DMS79 (cell line): Measurements from ENCODE around the gene TGFBI.
A peak's percentile ranks its signal among the peaks of the same experiment; 100 is the strongest.
"Not testable (repeated sequence)": the region's sequence is repeated elsewhere in the genome, so short reads cannot be mapped to it uniquely, and the experiment has no call there.

Experiments used
- DNase-seq: peaks from one replicate; lab custom pipeline; 2025; lab: John Stamatoyannopoulos, UW

Gene TGFBI

GRCh38 chr5:136045026-136045425 is 16.2 kb downstream of the TGFBI start:
- DNase-seq, result not testable (repeated sequence)

- DNase-seq, result no peak
Measured at GRCh38 chr5:136046246-136046645, 17.5 kb downstream of the TGFBI start.

GRCh38 chr5:136047858-136048257 is 19.1 kb downstream of the TGFBI start:
- DNase-seq, result no peak

GRCh38 chr5:136048966-136049365 is 20.2 kb downstream of the TGFBI start:
- no peak for DNase-seq

DNA sequence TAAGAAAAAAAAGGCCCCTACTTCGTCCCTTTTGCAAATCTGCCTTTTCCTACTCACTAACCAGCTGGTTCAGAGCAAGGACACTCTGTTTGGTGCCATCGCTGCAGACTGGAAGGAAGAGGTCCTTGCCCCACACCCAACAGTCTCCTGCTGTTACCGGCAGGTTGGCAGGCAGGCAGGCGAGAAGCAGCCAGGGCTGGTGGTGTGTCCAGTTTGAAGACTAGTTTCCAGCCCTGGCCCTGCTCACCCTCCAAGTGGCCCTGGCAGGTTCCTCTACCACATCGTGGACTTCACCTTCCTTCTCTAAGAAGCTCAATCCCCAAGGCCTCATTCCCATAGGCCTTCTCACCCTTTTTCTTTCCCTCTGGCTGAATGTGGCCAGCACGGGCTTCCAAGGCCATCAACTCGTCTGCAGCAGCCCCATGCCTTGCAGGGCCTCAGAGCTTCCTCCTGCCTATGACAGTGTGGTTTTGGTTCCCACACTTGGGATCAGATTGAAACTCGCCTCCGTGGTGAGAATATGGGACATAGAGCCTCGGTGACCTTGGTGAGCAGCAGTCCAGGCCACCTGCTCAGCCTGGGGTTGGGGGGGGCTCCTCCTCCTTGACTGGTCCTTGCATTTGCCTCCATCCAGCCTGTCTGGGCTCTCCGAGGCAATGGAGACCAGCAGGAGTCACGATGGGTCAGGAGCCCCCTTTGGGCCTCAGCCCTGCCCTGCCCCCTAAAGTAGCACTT is 22.9 kb downstream of the TGFBI start:
- no peak for DNase-seq

- DNase-seq, result no peak
Measured at GRCh38 chr5:136052692-136053335, 24.0 kb downstream of the TGFBI start.

DNA sequence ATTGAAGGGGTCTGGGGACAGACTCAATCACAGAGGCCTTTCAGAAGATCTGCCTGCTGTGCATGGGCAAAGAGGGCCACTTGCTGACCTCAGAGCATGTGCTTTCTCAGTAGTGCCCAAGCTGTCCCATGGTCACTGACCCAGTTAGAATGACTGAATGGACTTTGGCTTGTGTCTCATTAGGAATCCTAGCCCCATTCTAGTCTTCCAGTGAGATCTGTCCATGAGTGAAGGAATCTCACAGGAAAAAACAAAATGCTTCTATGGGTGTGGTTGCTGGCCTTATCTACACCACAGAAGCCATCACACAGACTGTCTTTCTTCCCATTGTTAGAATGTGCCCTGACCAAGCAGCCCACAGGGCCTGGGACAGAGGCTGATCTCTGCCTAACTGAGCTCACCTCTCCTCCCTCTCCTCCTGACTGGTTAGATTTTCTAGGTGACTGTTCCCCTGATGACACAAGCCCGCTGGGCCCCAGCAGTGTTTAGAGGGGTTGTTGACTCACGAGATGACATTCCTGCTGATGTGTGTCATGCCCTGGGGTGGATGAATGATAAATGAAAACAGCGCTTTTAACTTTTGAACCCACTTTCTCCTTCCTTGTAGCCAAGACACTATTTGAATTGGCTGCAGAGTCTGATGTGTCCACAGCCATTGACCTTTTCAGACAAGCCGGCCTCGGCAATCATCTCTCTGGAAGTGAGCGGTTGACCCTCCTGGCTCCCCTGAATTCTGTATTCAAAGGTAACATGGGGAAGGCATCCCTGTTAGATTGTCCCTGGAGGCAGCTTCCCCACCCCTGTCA is 24.8 kb downstream of the TGFBI start:
- no peak for DNase-seq

GRCh38 chr5:136054142-136055019 is 25.6 kb downstream of the TGFBI start:
- no peak for DNase-seq

- DNase-seq, result no peak
Measured at GRCh38 chr5:136055612-136056309, 27.0 kb downstream of the TGFBI start.

DNA sequence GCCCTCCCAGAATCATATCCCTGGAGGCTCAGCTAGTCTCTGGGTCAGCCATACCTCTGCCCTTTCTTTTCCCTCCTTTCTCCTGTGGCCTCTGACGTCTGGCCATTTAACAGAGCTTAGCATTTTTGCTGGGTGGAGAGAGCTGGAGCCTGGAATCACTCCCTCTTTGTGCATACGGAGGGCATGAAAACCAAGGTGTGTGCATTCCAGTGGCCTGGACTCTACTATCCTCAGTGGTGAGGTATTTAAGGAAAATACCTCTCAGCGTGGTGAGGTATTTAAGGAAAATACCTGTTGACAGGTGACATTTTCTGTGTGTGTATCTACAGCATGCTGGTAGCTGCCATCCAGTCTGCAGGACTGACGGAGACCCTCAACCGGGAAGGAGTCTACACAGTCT is 27.5 kb downstream of the TGFBI start:
- no peak for DNase-seq

GRCh38 chr5:136056771-136057335 is 28.1 kb downstream of the TGFBI start:
- DNase-seq, result no peak

GRCh38 chr5:136057401-136058038 is 28.7 kb downstream of the TGFBI start:
- no peak for DNase-seq

DNA sequence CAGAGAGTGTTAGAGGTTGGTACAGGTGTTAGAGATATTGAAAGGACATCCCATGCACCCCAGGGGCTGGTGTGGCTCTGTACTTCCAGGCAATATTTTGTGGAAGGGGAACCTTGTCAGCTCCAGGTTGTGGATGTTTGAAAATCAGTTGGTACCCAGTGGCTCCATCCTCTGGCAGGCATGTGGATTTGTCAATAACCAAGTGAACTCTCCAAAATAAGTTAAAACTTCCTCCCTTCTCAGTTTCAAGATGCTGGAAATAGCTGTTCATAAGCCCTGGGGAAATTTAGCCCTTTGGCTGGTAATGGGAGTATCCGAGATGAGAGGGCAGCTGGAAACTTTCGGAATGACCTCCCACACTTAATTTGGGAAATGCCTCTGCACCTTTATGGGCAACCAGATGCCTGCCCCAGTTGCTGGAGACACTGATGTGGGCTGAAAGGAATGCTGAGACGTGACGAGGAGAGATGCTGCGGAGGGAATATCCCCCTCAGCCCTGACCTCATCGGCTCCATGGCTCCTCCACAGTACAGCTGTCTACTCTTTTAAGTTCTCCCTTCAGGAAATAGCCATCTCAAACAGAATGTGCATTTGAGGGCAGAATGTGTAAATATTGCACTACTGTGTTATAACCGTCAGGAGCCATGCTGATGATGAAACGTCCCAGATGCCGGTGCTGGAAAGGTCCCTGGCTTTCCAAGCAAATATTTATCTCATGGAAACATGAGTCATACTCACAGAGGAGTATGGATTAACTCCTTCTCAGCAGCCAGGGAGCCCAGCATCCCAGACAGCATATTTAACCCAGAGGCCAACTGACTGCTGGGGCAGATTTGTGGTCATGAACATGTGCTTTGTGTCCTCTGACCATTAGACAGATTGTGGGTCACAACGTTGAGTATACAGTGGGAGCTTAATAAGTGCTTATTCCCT is 29.5 kb downstream of the TGFBI start:
- DNase-seq, result no peak

DNA sequence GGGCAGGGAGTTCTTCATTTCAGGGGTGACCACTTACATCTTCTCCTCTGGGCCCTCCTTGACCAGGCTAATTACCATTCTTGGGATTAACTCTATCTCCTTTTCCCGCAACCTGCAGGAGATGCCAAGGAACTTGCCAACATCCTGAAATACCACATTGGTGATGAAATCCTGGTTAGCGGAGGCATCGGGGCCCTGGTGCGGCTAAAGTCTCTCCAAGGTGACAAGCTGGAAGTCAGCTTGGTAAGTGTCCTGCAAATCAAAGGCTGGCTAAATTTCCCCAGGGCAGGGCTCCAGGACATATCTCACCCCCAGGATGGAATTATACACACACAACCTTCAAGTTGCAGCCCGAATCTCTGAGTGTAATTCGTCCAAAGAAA is 30.2 kb downstream of the TGFBI start:
- DNase-seq, result no peak

GRCh38 chr5:136060963-136061362 is 32.2 kb downstream of the TGFBI start:
- DNase-seq, result no peak

DNA sequence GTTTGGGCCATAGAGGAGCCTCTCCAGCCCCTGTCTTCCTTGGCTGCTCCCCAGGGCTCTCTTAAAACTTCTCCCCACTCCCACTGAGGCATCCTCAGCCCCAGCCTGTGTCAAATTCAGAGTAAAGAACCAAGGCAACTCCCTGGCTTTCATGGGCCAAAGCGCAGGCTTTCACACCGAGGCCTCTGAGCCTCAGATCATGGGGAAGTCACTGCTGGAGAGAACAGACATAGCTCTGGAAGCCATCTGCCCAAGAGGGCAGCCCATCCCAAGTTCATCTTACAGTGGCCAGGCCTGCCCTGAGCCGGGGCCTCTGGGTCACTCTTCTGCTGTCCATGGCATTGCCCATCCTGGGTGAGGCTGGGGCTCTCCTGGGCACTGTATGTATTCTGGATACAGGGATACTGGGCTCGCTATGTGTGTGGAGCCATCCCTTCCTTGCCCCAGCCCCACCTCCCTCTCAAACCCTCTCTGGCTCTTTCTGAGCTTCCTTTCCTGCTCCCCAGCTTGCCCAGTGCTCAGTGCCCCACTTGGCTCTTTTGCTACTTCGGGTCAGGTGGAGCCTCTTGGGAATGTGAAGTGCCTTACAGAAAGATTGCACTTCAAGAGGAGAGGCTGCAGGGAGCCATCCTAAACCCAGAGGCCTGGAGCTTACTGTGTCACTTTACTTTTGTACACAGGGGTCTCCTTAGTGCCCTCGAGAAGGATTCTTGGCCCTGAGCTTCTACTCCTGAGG is 33.0 kb downstream of the TGFBI start:
- DNase-seq, result no peak

DNA sequence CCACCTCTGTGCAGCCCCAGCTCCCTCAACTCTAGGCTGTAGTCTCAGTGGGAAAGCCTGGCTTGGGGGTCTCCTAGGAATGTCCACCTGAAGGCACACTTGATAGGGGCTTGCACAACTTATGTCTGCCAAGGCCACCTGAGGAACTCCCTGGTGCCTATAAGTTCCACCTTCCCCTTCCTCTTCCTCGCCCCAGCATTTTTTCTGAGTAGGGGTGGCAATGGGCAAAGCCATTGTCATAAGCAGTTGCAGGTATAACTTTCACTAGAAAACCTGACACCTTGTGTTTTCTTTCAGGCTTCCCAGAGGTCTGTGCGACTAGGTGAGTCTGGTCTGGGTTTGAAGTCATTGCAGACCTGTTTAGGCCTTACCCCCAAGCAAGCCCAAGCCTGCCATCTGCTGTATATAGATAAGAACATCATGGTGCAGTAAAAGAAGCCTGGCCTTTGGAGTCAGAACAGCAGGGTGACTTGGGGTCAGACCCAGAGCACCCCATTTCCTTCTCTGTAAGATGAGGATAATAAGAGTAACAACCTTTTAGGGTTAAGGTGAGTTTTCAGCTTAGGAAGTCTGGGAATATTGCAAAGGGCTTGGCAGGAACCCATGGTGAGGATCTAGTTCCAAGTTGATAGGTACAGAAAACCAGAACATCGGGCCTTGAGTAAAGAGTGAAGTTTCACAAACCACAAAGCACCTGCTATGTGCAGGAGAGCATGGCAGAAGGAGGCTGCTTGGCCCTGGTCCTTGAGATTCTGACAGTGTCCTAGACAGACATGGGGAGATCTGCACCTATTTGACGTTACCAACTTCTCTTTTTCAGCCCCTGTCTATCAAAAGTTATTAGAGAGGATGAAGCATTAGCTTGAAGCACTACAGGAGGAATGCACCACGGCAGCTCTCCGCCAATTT is 33.8 kb downstream of the TGFBI start:
- peak; percentile 12 for DNase-seq
